HEK293 (cell line): ENCODE results near the gene ACOD1.

Source experiments
- ATF2 ChIP-seq: fragments of 450-650 bp; formaldehyde crosslinking; IDR thresholded peaks from 2 replicates; pipeline ENCODE4 v1.5.1; 2016; ENCODE audit warnings: missing biosample characterization, missing genetic modification characterization, low read depth
- FEZF1 ChIP-seq: fragments of 450-650 bp; formaldehyde crosslinking; IDR thresholded peaks from 2 replicates; pipeline ENCODE4 v1.5.1; 2016; ENCODE audit warnings: missing biosample characterization, missing genetic modification characterization
- GLIS1 ChIP-seq: fragments of 450-650 bp; formaldehyde crosslinking; IDR thresholded peaks from 2 replicates; pipeline ENCODE4 v1.5.1; 2016; ENCODE audit warnings: missing biosample characterization, missing genetic modification characterization
- HOXA7 ChIP-seq: sonication (generic); formaldehyde crosslinking; IDR thresholded peaks from 2 replicates; pipeline ENCODE4 v1.8.1; 2022; ENCODE audit warnings: missing genetic modification reagents, borderline replicate concordance
- KLF17 ChIP-seq: fragments of 450-650 bp; formaldehyde crosslinking; IDR thresholded peaks from 2 replicates; pipeline ENCODE4 v1.5.1; 2016; ENCODE audit warnings: missing biosample characterization, missing genetic modification characterization
- KLF8 ChIP-seq: fragments of 450-650 bp; formaldehyde crosslinking; IDR thresholded peaks from 2 replicates; pipeline ENCODE4 v1.5.1; 2016; ENCODE audit warnings: missing biosample characterization, missing genetic modification characterization
- PATZ1 ChIP-seq: fragments of 450-650 bp; formaldehyde crosslinking; IDR thresholded peaks from 2 replicates; pipeline ENCODE4 v1.5.1; 2016; ENCODE audit warnings: missing biosample characterization, missing genetic modification characterization
- TRIM28 ChIP-seq: IDR thresholded peaks from 2 replicates; pipeline ENCODE4 v1.6.1; 2011; ENCODE audit warnings: low read length, control low read depth, borderline replicate concordance
- ZBTB1 ChIP-seq: fragments of 450-650 bp; formaldehyde crosslinking; IDR thresholded peaks from 2 replicates; pipeline ENCODE4 v1.5.1; 2016; ENCODE audit warnings: missing biosample characterization, missing genetic modification characterization
- ZBTB11 ChIP-seq: fragments of 450-650 bp; formaldehyde crosslinking; conservative IDR thresholded peaks from 2 replicates; pipeline ENCODE4 v1.5.1; 2016; ENCODE audit warnings: low read depth, missing biosample characterization, missing genetic modification characterization
- ZBTB21 ChIP-seq: fragments of 450-650 bp; formaldehyde crosslinking; IDR thresholded peaks from 2 replicates; pipeline ENCODE4 v1.5.1; 2017; ENCODE audit warnings: missing biosample characterization, missing genetic modification characterization
- ZNF133 ChIP-seq: fragments of 450-650 bp; formaldehyde crosslinking; IDR thresholded peaks from 2 replicates; pipeline ENCODE4 v1.5.1; 2016; ENCODE audit warnings: missing biosample characterization, missing genetic modification characterization
- ZNF138 ChIP-seq: fragments of 450-650 bp; formaldehyde crosslinking; IDR thresholded peaks from 2 replicates; pipeline ENCODE4 v1.5.1; 2016; ENCODE audit warnings: missing biosample characterization, missing genetic modification characterization, borderline replicate concordance
- ZNF155 ChIP-seq: fragments of 450-650 bp; formaldehyde crosslinking; IDR thresholded peaks from 2 replicates; pipeline ENCODE4 v1.5.1; 2016; ENCODE audit warnings: missing biosample characterization, missing genetic modification characterization
- ZNF16 ChIP-seq: fragments of 450-650 bp; formaldehyde crosslinking; IDR thresholded peaks from 2 replicates; pipeline ENCODE4 v1.5.1; 2016; ENCODE audit warnings: low read depth, missing biosample characterization, missing genetic modification characterization
- ZNF19 ChIP-seq: fragments of 450-650 bp; formaldehyde crosslinking; IDR thresholded peaks from 2 replicates; pipeline ENCODE4; 2016; ENCODE audit warnings: missing biosample characterization, missing genetic modification characterization, low read depth
- ZNF214 ChIP-seq: fragments of 450-650 bp; formaldehyde crosslinking; IDR thresholded peaks from 2 replicates; pipeline ENCODE4 v1.5.1; 2017; ENCODE audit warnings: missing biosample characterization, mild to moderate bottlenecking, missing genetic modification characterization, borderline replicate concordance
- ZNF311 ChIP-seq: fragments of 450-650 bp; formaldehyde crosslinking; IDR thresholded peaks from 2 replicates; pipeline ENCODE4 v1.5.1; 2017; ENCODE audit warnings: missing biosample characterization, missing genetic modification characterization, borderline replicate concordance
- ZNF354C ChIP-seq: fragments of 450-650 bp; formaldehyde crosslinking; IDR thresholded peaks from 2 replicates; pipeline ENCODE4 v1.5.1; 2016; ENCODE audit warnings: missing biosample characterization, missing genetic modification characterization, low read depth, borderline replicate concordance
- ZNF391 ChIP-seq: fragments of 450-650 bp; formaldehyde crosslinking; IDR thresholded peaks from 2 replicates; pipeline ENCODE4 v1.5.1; 2016; ENCODE audit warnings: low read depth, missing biosample characterization, missing genetic modification characterization, borderline replicate concordance
- ZNF529 ChIP-seq: fragments of 450-650 bp; formaldehyde crosslinking; IDR thresholded peaks from 2 replicates; pipeline ENCODE4 v1.5.1; 2017; ENCODE audit warnings: missing genetic modification characterization, missing biosample characterization; ENCODE audit not compliant: insufficient replicate concordance
- ZNF560 ChIP-seq: fragments of 450-650 bp; formaldehyde crosslinking; IDR thresholded peaks from 2 replicates; pipeline ENCODE4 v1.5.1; 2017; ENCODE audit warnings: missing biosample characterization, missing genetic modification characterization, borderline replicate concordance
- ZNF571 ChIP-seq: fragments of 450-650 bp; formaldehyde crosslinking; IDR thresholded peaks from 2 replicates; pipeline ENCODE4 v1.5.0; 2017; ENCODE audit warnings: missing biosample characterization, missing genetic modification characterization
- ZNF624 ChIP-seq: fragments of 450-650 bp; formaldehyde crosslinking; IDR thresholded peaks from 2 replicates; pipeline ENCODE4 v1.5.1; 2017; ENCODE audit warnings: missing biosample characterization, missing genetic modification characterization
- ZNF645 ChIP-seq: fragments of 450-650 bp; formaldehyde crosslinking; IDR thresholded peaks from 2 replicates; pipeline ENCODE4; 2016; ENCODE audit warnings: missing biosample characterization, missing genetic modification characterization
- ZNF670 ChIP-seq: fragments of 450-650 bp; formaldehyde crosslinking; IDR thresholded peaks from 2 replicates; pipeline ENCODE4 v1.5.1; 2016; ENCODE audit warnings: missing biosample characterization, missing genetic modification characterization, low read depth
- ZNF777 ChIP-seq: fragments of 450-650 bp; formaldehyde crosslinking; IDR thresholded peaks from 2 replicates; pipeline ENCODE4 v1.5.1; 2017; ENCODE audit warnings: missing biosample characterization, missing genetic modification characterization, borderline replicate concordance
- ZNF843 ChIP-seq: fragments of 450-650 bp; formaldehyde crosslinking; IDR thresholded peaks from 2 replicates; pipeline ENCODE4 v1.5.1; 2016; ENCODE audit warnings: missing biosample characterization, missing genetic modification characterization
- ZSCAN18 ChIP-seq: fragments of 450-650 bp; formaldehyde crosslinking; IDR thresholded peaks from 2 replicates; pipeline ENCODE4 v1.5.1; 2016; ENCODE audit warnings: missing biosample characterization, missing genetic modification characterization
- ZSCAN30 ChIP-seq: fragments of 450-650 bp; IDR thresholded peaks from 2 replicates; pipeline ENCODE4 v1.5.1; 2018; ENCODE audit warnings: missing biosample characterization, mild to moderate bottlenecking, missing genetic modification characterization, moderate library complexity

The ACOD1 gene

GRCh38 chr13:76991796-76992547 is 43.7 kb downstream of the ACOD1 start, which contains the start of gene CLN5 (continued):
- TF ChIP-seq ZNF624 (tag by site-specific recombination) (no peak), ZSCAN30 (tag by site-specific recombination) (peak; percentile 72), KLF8 (tag by site-specific recombination) (no peak), ZNF391 (tag by site-specific recombination) (no peak), ZNF560 (tag by site-specific recombination) (no peak), GLIS1 (tag by site-specific recombination) (peak; percentile 25; the same call in 1 of the 2 replicates), ZNF311 (tag by site-specific recombination) (no peak), KLF17 (tag by site-specific recombination) (no peak), ZNF670 (tag by site-specific recombination) (no peak), ZBTB21 (tag by site-specific recombination) (no peak), ZNF843 (tag by site-specific recombination) (no peak), TRIM28 (no peak), ZNF133 (tag by site-specific recombination) (no peak), ZNF354C (tag by site-specific recombination) (no peak), HOXA7 (CRISPR knock-in tag) (no peak), FEZF1 (no peak), ZSCAN18 (tag by site-specific recombination) (no peak), ZNF19 (tag by site-specific recombination) (no peak), ZNF571 (tag by site-specific recombination) (no peak), ZNF777 (tag by site-specific recombination) (no peak), ZNF138 (tag by site-specific recombination) (no peak), ZNF214 (no peak), ZBTB1 (tag by site-specific recombination) (no peak), ZBTB11 (tag by site-specific recombination) (peak; percentile 63), ZNF155 (tag by site-specific recombination) (no peak), ZNF529 (tag by site-specific recombination) (no peak), ATF2 (tag by site-specific recombination) (no peak), ZNF16 (tag by site-specific recombination) (no peak), PATZ1 (tag by site-specific recombination) (peak; percentile 57), ZNF645 (no peak)
